DOHH2 (cell line): ENCODE data around the gene AQP6.

ENCODE experiments used
- CTCF ChIP-seq: fragments of 200-600 bp; sonication (generic); IDR thresholded peaks from one replicate; pipeline ENCODE4 v1.5.1; 2014; ENCODE audit warnings: antibody characterized with exemption, mild to moderate bottlenecking, low read depth, low read length; ENCODE audit not compliant: poor library complexity, severe bottlenecking
- EZH2phosphoT487 ChIP-seq: fragments of 200-600 bp; sonication (generic); IDR thresholded peaks from 2 replicates; pipeline ENCODE4 v1.6.1; 2017; ENCODE audit warnings: borderline replicate concordance, mild to moderate bottlenecking, antibody characterized with exemption, low read length, moderate library complexity, mixed read lengths

- TF ChIP-seq CTCF (no peak), EZH2phosphoT487 (no peak)
Observed at GRCh38 chr12:49949866-49950265, 22.9 kb upstream of the AQP6 start.
